GM12892 (cell line): Measurements from ENCODE around the gene PITPNC1.
"Not testable (repeated sequence)": the region's sequence is repeated elsewhere in the genome, so short reads cannot be mapped to it uniquely, and the experiment has no call there.

Source experiments
- POLR2A ChIP-seq: IDR thresholded peaks from 2 replicates; pipeline ENCODE4 v1.6.1; 2011; ENCODE audit warnings: low read depth, low read length, control low read depth
- POLR2AphosphoS5 ChIP-seq: IDR thresholded peaks from 2 replicates; pipeline ENCODE4 v1.6.1; 2011; ENCODE audit warnings: low read depth, low read length, control low read depth
- TAF1 ChIP-seq: IDR thresholded peaks from 2 replicates; pipeline ENCODE4 v1.6.1; 2011; ENCODE audit warnings: low read depth, mild to moderate bottlenecking, control low read depth, low read length, borderline replicate concordance

- not testable (repeated sequence) for TF ChIP-seq POLR2A, POLR2AphosphoS5, TAF1
Observed at GRCh38 chr17:67332162-67332508, 44.9 kb upstream of the PITPNC1 start.
